ENCODE results near the gene ANKRA2.

The ANKRA2 gene

DNA sequence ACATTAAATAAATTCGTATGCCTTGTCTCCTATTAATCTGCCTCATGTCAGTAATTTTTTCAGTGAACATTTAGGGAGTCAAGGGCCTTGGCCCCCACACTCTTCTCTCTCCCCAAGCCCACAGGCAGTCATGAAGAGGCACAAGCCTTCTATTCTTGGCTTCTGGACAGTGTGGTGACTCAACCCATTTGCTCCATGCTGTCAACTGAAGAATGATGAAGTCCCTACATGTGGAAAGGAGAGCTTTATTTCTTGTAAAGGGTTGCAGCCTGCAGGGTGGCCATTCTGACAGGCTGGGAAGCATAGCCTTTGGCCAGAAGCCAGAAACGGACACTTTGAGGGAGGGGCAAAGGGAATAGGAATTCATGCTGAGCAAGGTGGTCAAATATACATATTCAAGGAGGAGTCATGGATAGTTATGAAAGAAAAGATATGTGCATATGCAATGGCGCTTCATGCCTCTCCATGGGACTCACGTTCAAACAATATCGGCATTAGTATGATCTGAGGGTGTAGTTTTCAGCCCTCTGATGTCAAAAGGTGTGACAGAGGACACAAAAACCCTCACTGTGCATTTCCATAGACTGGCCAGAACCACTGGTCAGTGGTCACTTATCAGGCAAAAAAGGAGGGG lies 31.3 kb downstream of the ANKRA2 start:
- TF ChIP-seq NFIC (IDR thresholded peaks at IDR 0.05) (peak; percentile 24; the same call in 1 of the 2 replicates), TCF12 (IDR thresholded peaks at IDR 0.05; ENCODE audit: low read depth) (no peak), MAX (IDR thresholded peaks at IDR 0.05) (no peak)

DNA sequence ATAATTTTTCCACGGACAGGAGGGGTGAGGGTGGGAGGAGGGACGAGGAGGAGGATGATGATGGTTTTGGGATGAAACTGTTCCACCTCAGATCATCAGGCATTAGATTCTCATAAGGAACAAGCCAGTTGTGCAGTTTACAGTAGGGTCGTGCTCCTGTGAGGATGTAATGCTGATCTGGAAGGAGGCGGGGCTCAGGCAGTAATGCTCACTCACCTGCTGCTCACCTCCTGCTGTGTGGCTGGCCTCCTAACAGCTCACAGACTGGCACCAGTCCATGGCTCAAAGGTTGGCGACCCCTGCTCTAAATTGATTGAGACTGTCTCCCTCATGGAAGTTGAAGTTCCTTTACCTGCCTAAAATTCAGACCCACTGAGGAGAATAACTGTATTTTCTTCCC lies 33.2 kb downstream of the ANKRA2 start:
- TF ChIP-seq TAF1 (IDR thresholded peaks at IDR 0.05; ENCODE audit: low read depth): no peak
- TF ChIP-seq ZBTB7A (IDR thresholded peaks at IDR 0.05; ENCODE audit: low read depth): no peak
- TF ChIP-seq EGR1 (IDR thresholded peaks at IDR 0.05): no peak
- TF ChIP-seq, protein P1, sequence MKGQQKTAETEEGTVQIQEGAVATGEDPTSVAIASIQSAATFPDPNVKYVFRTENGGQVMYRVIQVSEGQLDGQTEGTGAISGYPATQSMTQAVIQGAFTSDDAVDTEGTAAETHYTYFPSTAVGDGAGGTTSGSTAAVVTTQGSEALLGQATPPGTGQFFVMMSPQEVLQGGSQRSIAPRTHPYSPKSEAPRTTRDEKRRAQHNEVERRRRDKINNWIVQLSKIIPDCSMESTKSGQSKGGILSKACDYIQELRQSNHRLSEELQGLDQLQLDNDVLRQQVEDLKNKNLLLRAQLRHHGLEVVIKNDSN (IDR thresholded peaks at IDR 0.05): no peak
- TF ChIP-seq YY1 (IDR thresholded peaks at IDR 0.05; ENCODE audit: low read depth): no peak
- TF ChIP-seq RAD21 (IDR thresholded peaks at IDR 0.05; ENCODE audit: low read depth): no peak
- no peak for TF ChIP-seq TEAD4 (IDR thresholded peaks at IDR 0.05)
- TF ChIP-seq MAX (IDR thresholded peaks at IDR 0.05): no peak
- no peak for TF ChIP-seq TCF12 (IDR thresholded peaks at IDR 0.05; ENCODE audit: low read depth)
- no peak for TF ChIP-seq CEBPB (IDR thresholded peaks at IDR 0.05)
- TF ChIP-seq FOXM1 (IDR thresholded peaks at IDR 0.05; ENCODE audit: borderline replicate concordance, low read depth): no peak
- no peak for TF ChIP-seq NFIC (IDR thresholded peaks at IDR 0.05)
- TF ChIP-seq CREB1 (IDR thresholded peaks at IDR 0.05; ENCODE audit: low read depth): no peak

DNA sequence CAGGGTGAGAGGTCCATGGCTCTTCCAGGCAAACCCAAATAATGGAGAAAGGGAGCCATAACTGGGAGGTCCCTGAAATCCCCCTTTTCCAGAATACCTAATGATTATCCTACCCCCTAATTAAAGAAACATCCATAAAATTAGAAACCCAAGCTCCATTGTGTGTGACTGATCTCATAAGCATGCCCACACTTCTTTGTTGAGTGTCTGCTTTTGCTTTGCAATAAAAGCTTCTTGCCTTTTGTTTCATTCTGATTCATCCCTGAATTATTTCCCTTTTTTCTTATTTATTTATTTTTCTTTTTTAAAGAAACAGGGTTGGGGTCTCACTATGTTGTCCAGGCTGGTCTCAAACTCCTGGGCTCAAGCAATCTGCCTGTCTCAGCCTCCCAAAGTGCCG lies 34.1 kb downstream of the ANKRA2 start:
- no peak for TF ChIP-seq TEAD4 (IDR thresholded peaks at IDR 0.05)
- TF ChIP-seq RAD21 (IDR thresholded peaks at IDR 0.05; ENCODE audit: low read depth): no peak
- no peak for TF ChIP-seq EP300 (IDR thresholded peaks at IDR 0.05; ENCODE audit: borderline replicate concordance)
- TF ChIP-seq YY1 (IDR thresholded peaks at IDR 0.05; ENCODE audit: low read depth): no peak
- TF ChIP-seq CREB1 (IDR thresholded peaks at IDR 0.05; ENCODE audit: low read depth): no peak
- TF ChIP-seq NFIC (IDR thresholded peaks at IDR 0.05): no peak
- no peak for TF ChIP-seq FOXM1 (IDR thresholded peaks at IDR 0.05; ENCODE audit: borderline replicate concordance, low read depth)
- no peak for TF ChIP-seq CEBPB (IDR thresholded peaks at IDR 0.05)
- TF ChIP-seq MAX (IDR thresholded peaks at IDR 0.05): no peak

DNA sequence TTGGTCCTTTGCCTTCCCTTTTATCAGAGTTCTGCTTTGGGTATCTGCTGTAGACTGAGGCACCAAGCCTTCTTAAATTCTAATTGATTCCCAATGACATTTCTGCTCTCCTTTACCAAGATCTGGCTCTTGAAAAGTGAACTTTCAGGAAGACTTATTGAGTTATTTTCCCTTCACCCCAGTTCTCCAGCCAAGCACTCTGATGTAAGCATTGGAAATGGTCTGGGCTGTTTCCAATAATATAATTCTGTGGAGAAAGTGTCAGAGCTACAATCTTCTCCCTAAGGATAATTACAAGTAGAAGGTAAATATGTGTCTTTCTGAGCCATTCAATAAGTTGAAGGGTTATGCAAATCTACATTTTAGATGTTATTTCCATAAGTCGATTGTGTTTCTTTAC lies 36.4 kb downstream of the ANKRA2 start:
- no peak for TF ChIP-seq NFIC (IDR thresholded peaks at IDR 0.05)
- no peak for TF ChIP-seq MAX (IDR thresholded peaks at IDR 0.05)

- TF ChIP-seq FOXM1 (IDR thresholded peaks at IDR 0.05; ENCODE audit: borderline replicate concordance, low read depth) (no peak), NFIC (IDR thresholded peaks at IDR 0.05) (no peak), RAD21 (IDR thresholded peaks at IDR 0.05; ENCODE audit: low read depth) (no peak), REST (IDR thresholded peaks at IDR 0.05; ENCODE audit: low read depth) (no peak), MAX (IDR thresholded peaks at IDR 0.05) (no peak), ZBTB7A (IDR thresholded peaks at IDR 0.05; ENCODE audit: low read depth) (no peak), TAF1 (IDR thresholded peaks at IDR 0.05; ENCODE audit: low read depth) (no peak), CREB1 (IDR thresholded peaks at IDR 0.05; ENCODE audit: low read depth) (no peak), EP300 (IDR thresholded peaks at IDR 0.05; ENCODE audit: borderline replicate concordance) (no peak), EGR1 (IDR thresholded peaks at IDR 0.05) (no peak)
- TF ChIP-seq, protein P1 (IDR thresholded peaks at IDR 0.05): no peak
Measured at GRCh38 chr5:73528248-73528647, 37.2 kb downstream of the ANKRA2 start.

DNA sequence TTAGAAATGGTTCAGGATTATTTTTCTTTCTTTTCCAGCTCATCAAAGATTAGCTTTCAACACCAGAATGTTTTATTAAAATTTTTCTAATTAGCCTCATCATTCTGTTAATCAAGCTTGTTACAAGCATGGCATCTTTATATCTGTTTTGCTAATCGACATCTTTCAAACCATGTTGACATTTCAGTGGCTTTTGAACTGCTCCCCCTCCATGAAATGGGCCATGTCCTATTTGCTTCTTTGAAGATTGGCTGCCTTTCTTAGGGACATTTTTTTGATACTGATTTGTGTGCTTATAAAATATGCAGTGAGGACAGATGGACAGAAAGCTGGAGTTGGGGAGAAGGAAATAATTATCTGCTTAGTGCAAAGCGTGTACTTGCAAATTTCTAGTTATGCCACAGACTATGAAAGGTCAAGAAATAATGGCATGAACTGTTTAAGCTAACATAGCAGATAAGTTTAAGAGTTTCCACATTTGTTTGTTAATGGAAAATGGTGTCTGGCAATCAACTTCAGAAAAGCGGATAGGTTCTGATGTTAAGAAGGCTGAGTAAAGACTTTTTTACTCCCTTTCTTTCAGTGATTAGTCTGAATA lies 39.7 kb downstream of the ANKRA2 start:
- TF ChIP-seq, protein P1 (IDR thresholded peaks at IDR 0.05): no peak
- TF ChIP-seq YY1 (IDR thresholded peaks at IDR 0.05; ENCODE audit: low read depth) (no peak), REST (IDR thresholded peaks at IDR 0.05; ENCODE audit: low read depth) (no peak), TCF12 (IDR thresholded peaks at IDR 0.05; ENCODE audit: low read depth) (no peak), CEBPB (IDR thresholded peaks at IDR 0.05) (no peak), TAF1 (IDR thresholded peaks at IDR 0.05; ENCODE audit: low read depth) (no peak), FOXM1 (IDR thresholded peaks at IDR 0.05; ENCODE audit: borderline replicate concordance, low read depth) (no peak), TEAD4 (IDR thresholded peaks at IDR 0.05) (no peak), CREB1 (IDR thresholded peaks at IDR 0.05; ENCODE audit: low read depth) (no peak), EGR1 (IDR thresholded peaks at IDR 0.05) (no peak)

Data from Ishikawa (cell line).